DOHH2 (cell line): ENCODE results near the gene FOXP3.

Experiments used
- CTCF ChIP-seq: fragments of 200-600 bp; sonication (generic); IDR thresholded peaks from one replicate; pipeline ENCODE4 v1.5.1; 2014; ENCODE audit warnings: antibody characterized with exemption, mild to moderate bottlenecking, low read depth, low read length; ENCODE audit not compliant: poor library complexity, severe bottlenecking
- EZH2phosphoT487 ChIP-seq: fragments of 200-600 bp; sonication (generic); IDR thresholded peaks from 2 replicates; pipeline ENCODE4 v1.6.1; 2017; ENCODE audit warnings: borderline replicate concordance, mild to moderate bottlenecking, antibody characterized with exemption, low read length, moderate library complexity, mixed read lengths

- TF ChIP-seq CTCF: no peak
- no peak for TF ChIP-seq EZH2phosphoT487
These were observed 14.9 kb downstream of the FOXP3 start for GRCh38 chrX:49249616-49250015.
